ENCODE data around the gene PRDM5. TPM values are rescaled to one million over a fixed set of nuclear protein-coding genes. Genes with fewer than 3 reads are reported as not detected.

PRDM5 gene
- total and polyA plus RNA-seq, 9 donors, result 8.1 to 53.8 (median 36.3) TPM

- Histone ChIP-seq H3K27me3 (no peaks in the 10 kb centered on the region), H3K4me3 (no peak overlapping the region), H3K27ac (no peak overlapping the region), H3K36me3 (no peaks in the 10 kb centered on the region), H3K9me3 (no peaks in the 10 kb centered on the region), H3K4me1 (ENCODE audit: insufficient read depth) (peaks cover 5% of the 10 kb centered on the region)
- TF ChIP-seq EP300 (IDR thresholded peaks at IDR 0.05), result no peak
- intact Hi-C loops (cut with DNase I), result no loop called here
- WGBS, 3 donors, result 97 to 99% (median 99%) methylated on average over 4 of the region's 4 CpGs
- DNase-seq, result no peak
Observed at GRCh38 chr4:120881846-120882245, 40.7 kb downstream of the PRDM5 start.

GRCh38 chr4:120881351-120881750 is 41.2 kb downstream of the PRDM5 start:
- Histone ChIP-seq H3K27ac (no peak overlapping the region), H3K4me1 (ENCODE audit: insufficient read depth) (peaks cover 5% of the 10 kb centered on the region), H3K9me3 (no peaks in the 10 kb centered on the region), H3K36me3 (no peaks in the 10 kb centered on the region), H3K4me3 (no peak overlapping the region), H3K27me3 (no peaks in the 10 kb centered on the region)
- WGBS, 3 donors, result 95 to 98% (median 97%) methylated on average over 2 of the region's 2 CpGs
- TF ChIP-seq EP300 (IDR thresholded peaks at IDR 0.05), result no peak
- TF ChIP-seq, protein P1, sequence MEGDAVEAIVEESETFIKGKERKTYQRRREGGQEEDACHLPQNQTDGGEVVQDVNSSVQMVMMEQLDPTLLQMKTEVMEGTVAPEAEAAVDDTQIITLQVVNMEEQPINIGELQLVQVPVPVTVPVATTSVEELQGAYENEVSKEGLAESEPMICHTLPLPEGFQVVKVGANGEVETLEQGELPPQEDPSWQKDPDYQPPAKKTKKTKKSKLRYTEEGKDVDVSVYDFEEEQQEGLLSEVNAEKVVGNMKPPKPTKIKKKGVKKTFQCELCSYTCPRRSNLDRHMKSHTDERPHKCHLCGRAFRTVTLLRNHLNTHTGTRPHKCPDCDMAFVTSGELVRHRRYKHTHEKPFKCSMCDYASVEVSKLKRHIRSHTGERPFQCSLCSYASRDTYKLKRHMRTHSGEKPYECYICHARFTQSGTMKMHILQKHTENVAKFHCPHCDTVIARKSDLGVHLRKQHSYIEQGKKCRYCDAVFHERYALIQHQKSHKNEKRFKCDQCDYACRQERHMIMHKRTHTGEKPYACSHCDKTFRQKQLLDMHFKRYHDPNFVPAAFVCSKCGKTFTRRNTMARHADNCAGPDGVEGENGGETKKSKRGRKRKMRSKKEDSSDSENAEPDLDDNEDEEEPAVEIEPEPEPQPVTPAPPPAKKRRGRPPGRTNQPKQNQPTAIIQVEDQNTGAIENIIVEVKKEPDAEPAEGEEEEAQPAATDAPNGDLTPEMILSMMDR (IDR thresholded peaks at IDR 0.05), result no peak
- TF ChIP-seq POLR2A (IDR thresholded peaks at IDR 0.05), result no peak
- no peak for DNase-seq
- intact Hi-C loops (cut with DNase I), result no loop called here

DNA sequence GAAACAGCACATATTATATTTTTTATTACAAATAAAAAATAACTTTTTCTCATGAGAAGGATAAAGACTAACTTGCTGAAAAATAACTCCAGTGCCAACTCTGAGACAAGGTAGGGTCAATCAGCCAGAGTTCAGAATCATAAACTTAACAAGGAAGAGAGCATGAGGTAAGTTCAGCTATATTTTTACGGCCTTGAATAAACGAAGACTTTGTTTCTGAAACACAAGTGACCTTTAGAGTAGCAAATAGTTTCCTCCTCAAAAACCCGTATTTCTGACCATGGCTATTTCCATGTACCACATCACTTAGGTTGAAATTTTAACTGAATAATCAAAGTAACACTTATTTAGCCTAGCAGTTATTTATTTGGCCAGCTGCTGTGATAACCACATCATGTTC is 45.5 kb downstream of the PRDM5 start:
- Histone ChIP-seq H3K36me3 (no peaks in the 10 kb centered on the region), H3K27ac (peak overlapping the region in 1 of 2 donors; percentile 38), H3K4me1 (ENCODE audit: insufficient read depth) (peaks cover 8% of the 10 kb centered on the region), H3K4me3 (no peak overlapping the region), H3K27me3 (no peaks in the 10 kb centered on the region), H3K9me3 (no peaks in the 10 kb centered on the region)
- no peak for DNase-seq
- intact Hi-C loops (cut with DNase I), result no loop called here
- 11 to 29% (median 16%) methylated on average over 3 of the region's 3 CpGs for WGBS, 3 donors
- TF ChIP-seq, protein P1 (IDR thresholded peaks at IDR 0.05), result no peak
- no peak for TF ChIP-seq POLR2A (IDR thresholded peaks at IDR 0.05)
- no peak for TF ChIP-seq EP300 (IDR thresholded peaks at IDR 0.05)

GRCh38 chr4:120874792-120875774 is 47.4 kb downstream of the PRDM5 start:
- Histone ChIP-seq H3K4me1 (ENCODE audit: insufficient read depth) (peaks cover 11% of the 10 kb centered on the region), H3K27ac (peak overlapping the region in 1 of 2 donors; percentile 17), H3K27me3 (no peaks in the 10 kb centered on the region), H3K4me3 (no peak overlapping the region), H3K36me3 (no peaks in the 10 kb centered on the region), H3K9me3 (no peaks in the 10 kb centered on the region)
- intact Hi-C loops (cut with DNase I), result no loop called here
- DNase-seq, result no peak
- TF ChIP-seq POLR2A (IDR thresholded peaks at IDR 0.05) (no peak), EP300 (IDR thresholded peaks at IDR 0.05) (no peak)
- TF ChIP-seq, protein P1 (IDR thresholded peaks at IDR 0.05), result no peak
- WGBS, 3 donors, result 91 to 97% (median 94%) methylated on average over 4 of the region's 4 CpGs

DNA sequence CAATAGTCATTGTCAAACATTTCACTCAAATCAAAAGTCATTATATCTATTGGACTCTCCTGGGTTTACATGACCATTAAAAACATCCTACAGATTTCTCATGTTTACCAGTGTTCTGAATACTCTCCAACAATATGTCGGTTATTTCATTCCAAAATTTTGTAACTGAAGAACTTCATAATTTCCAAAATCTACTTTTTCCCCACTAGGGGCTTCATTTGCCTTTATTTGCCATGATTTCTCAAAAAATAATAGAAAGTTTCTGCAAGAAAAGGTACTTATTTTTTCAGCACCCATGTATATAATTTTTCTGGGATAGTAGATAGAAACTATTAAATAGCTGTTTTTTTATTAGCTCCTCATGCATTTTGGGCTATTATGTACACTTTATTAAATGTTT is 49.0 kb downstream of the PRDM5 start:
- Histone ChIP-seq H3K27me3 (no peaks in the 10 kb centered on the region), H3K4me3 (no peak overlapping the region)
- intact Hi-C loops (cut with DNase I), result no loop called here

More for the DNA sequence above, 49.0 kb downstream of the PRDM5 start:
- Histone ChIP-seq H3K9me3 (no peaks in the 10 kb centered on the region), H3K27ac (no peak overlapping the region), H3K36me3 (no peaks in the 10 kb centered on the region), H3K4me1 (ENCODE audit: insufficient read depth) (peaks cover 13% of the 10 kb centered on the region)
- DNase-seq, result no peak
- no peak for TF ChIP-seq EP300 (IDR thresholded peaks at IDR 0.05)
- TF ChIP-seq POLR2A (IDR thresholded peaks at IDR 0.05), result no peak
- TF ChIP-seq, protein P1 (IDR thresholded peaks at IDR 0.05), result no peak
- 56 to 81% (median 61%) methylated on average over 1 of the region's 1 CpG for WGBS, 3 donors
